ENCODE results near the gene PCDH9. TPM values are rescaled to one million over a fixed set of nuclear protein-coding genes. Genes with fewer than 3 reads are reported as not detected.

The PCDH9 gene
- total RNA-seq, 4 donors from 2014 or later, result 0.57 to 1.7 (median 0.97) TPM

DNA sequence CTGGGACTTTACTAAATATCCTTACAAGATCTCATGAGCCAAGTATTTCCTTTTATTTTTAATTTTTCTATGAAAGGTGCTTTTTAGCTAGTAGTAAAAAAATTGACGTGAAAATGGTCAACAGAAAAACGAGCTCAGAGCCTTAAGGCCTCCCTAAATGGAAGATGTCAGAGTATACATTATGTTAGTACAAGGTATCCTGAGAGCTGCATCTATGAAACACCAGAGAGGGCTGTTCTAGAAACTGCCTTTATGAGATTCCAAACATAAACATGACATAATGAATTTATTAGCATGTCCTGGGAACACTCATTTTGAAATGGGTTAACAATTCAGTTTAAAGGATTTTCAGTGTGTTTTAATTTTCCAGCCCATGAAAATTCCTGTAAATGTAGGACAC lies 146.6 kb downstream of the PCDH9 start:
- Histone ChIP-seq H3K9me3 (no peaks in the 10 kb centered on the region), H3K4me1 (no peaks in the 10 kb centered on the region), H3K27me3 (no peaks in the 10 kb centered on the region), H3K36me3 (no peaks in the 10 kb centered on the region), H3K27ac (no peak overlapping the region), H3K4me3 (no peak overlapping the region)
- TF ChIP-seq POLR2A (IDR thresholded peaks at IDR 0.05), result no peak
- TF ChIP-seq, protein P1, sequence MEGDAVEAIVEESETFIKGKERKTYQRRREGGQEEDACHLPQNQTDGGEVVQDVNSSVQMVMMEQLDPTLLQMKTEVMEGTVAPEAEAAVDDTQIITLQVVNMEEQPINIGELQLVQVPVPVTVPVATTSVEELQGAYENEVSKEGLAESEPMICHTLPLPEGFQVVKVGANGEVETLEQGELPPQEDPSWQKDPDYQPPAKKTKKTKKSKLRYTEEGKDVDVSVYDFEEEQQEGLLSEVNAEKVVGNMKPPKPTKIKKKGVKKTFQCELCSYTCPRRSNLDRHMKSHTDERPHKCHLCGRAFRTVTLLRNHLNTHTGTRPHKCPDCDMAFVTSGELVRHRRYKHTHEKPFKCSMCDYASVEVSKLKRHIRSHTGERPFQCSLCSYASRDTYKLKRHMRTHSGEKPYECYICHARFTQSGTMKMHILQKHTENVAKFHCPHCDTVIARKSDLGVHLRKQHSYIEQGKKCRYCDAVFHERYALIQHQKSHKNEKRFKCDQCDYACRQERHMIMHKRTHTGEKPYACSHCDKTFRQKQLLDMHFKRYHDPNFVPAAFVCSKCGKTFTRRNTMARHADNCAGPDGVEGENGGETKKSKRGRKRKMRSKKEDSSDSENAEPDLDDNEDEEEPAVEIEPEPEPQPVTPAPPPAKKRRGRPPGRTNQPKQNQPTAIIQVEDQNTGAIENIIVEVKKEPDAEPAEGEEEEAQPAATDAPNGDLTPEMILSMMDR (IDR thresholded peaks at IDR 0.05), result no peak
- DNase-seq, result no peak

DNA sequence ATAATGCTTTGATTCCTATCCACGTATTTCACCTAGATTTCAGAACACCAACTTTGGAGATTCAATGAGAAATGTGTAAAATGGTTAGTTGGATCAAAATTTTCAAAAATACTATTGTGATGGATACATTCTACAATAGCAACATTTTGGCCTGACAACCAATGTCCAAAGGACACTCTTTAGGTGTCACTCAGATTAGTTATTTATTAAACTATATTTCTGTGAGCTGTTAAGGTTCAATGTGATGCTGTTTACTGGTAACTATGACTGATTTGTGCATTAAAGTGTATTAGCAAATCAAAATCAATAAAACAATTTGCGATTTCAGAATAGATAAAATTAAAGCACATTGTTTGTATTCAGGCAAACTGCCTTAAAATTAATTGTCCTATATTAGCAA lies 149.8 kb downstream of the PCDH9 start:
- Histone ChIP-seq H3K9me3 (no peaks in the 10 kb centered on the region), H3K27me3 (no peaks in the 10 kb centered on the region), H3K27ac (no peak overlapping the region), H3K4me3 (no peak overlapping the region), H3K36me3 (no peaks in the 10 kb centered on the region), H3K4me1 (no peaks in the 10 kb centered on the region)
- TF ChIP-seq, protein P1 (IDR thresholded peaks at IDR 0.05), result no peak
- TF ChIP-seq POLR2A (IDR thresholded peaks at IDR 0.05), result no peak
- DNase-seq, result no peak

DNA sequence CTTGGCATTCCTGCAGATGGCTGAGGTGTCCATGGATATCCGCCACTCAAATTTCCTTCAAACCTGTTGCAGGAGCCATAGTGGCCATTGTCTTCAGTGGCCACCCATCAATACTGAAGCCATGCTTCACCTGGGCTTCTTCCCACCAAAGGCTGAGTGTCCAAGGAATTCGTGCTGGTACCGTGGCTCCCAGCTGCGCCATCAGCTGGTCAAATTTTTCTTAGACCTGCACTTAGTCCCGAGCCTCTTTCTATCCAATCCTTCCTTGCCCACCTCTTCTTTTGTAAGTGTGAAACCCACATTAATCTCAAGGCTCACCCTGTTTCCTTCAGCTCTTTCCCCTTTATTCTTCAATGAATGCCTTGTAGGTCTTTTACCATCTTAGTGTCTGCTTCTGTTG lies 152.1 kb downstream of the PCDH9 start:
- TF ChIP-seq, protein P1 (IDR thresholded peaks at IDR 0.05), result no peak
- TF ChIP-seq POLR2A (IDR thresholded peaks at IDR 0.05), result no peak
- Histone ChIP-seq H3K36me3 (no peaks in the 10 kb centered on the region), H3K27me3 (no peaks in the 10 kb centered on the region), H3K4me1 (no peaks in the 10 kb centered on the region), H3K9me3 (no peaks in the 10 kb centered on the region), H3K4me3 (no peak overlapping the region), H3K27ac (no peak overlapping the region)
- no peak for DNase-seq

DNA sequence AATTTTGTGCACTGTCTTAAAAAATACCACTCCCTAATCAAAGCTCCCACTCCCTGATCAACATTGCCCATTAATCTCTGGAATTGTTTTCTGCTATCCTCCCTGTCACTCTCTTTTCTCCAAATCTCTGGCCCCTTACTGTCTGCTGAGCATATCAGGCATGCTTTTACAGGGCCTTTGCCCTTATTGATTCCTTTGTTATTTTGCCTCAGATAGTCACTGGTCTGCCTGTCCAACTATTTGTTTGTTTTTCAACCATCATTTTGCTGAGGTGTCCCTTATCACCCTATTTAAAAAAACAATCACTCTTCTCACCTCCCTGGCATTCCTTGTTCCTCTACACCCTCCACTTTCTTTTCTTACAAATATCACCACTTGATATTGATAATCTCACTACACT lies 153.0 kb downstream of the PCDH9 start:
- H3K27me3 ChIP-seq, result no peaks in the 10 kb centered on the region
- H3K9me3 ChIP-seq, result no peaks in the 10 kb centered on the region
- H3K4me1 ChIP-seq, result no peaks in the 10 kb centered on the region
- no peak overlapping the region for H3K4me3 ChIP-seq
- no peak overlapping the region for H3K27ac ChIP-seq
- TF ChIP-seq, protein P1 (IDR thresholded peaks at IDR 0.05), result no peak
- TF ChIP-seq POLR2A (IDR thresholded peaks at IDR 0.05), result no peak
- H3K36me3 ChIP-seq, result no peaks in the 10 kb centered on the region
- DNase-seq, result no peak

DNA sequence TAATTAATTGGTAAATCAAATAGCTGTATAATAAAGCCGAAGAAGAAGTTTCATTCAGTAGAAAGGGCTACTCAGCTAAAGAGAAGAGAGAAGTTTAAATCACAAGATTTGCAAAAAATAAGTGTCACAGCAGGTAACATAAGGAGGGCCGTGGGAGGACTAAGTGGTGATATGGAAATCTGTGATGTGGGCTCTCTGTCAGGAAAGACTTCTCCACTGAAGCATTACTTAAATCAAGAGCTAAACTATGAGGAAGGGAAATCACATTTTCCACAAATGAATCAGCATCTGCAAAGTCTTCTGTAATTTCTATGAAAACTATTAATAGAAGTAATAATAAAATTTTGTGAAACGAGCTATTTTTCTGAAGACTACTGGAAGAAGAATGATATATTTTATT lies 153.8 kb downstream of the PCDH9 start:
- Histone ChIP-seq H3K4me1 (no peaks in the 10 kb centered on the region), H3K36me3 (no peaks in the 10 kb centered on the region), H3K9me3 (no peaks in the 10 kb centered on the region), H3K4me3 (no peak overlapping the region), H3K27me3 (no peaks in the 10 kb centered on the region), H3K27ac (no peak overlapping the region)
- no peak for DNase-seq
- no peak for TF ChIP-seq POLR2A (IDR thresholded peaks at IDR 0.05)
- TF ChIP-seq, protein P1 (IDR thresholded peaks at IDR 0.05), result no peak

DNA sequence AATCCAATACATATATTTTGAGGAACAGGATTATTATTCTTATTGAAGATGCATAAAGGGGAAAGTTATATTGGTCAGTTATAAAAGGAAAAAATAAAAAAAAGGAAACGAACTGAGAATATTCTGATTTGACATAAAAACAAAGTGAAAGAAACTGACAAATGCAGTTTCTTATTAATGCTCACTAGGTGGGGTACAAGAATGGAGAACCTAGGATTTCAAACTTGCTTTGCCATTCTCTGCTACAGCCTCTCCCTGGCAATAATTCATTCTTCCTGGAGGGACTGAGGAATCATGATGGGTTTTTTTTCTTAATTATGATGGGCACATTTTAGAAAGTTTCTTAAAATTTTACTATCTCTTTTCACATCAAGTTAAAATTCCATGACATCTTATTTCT lies 154.9 kb downstream of the PCDH9 start:
- Histone ChIP-seq H3K36me3 (no peaks in the 10 kb centered on the region), H3K4me3 (no peak overlapping the region), H3K9me3 (no peaks in the 10 kb centered on the region), H3K4me1 (no peaks in the 10 kb centered on the region), H3K27me3 (no peaks in the 10 kb centered on the region), H3K27ac (no peak overlapping the region)
- no peak for DNase-seq
- TF ChIP-seq, protein P1 (IDR thresholded peaks at IDR 0.05), result no peak
- TF ChIP-seq POLR2A (IDR thresholded peaks at IDR 0.05), result no peak

Measured in Peyer's patch (tissue), 4 donors.